GM19395 (cell line): ENCODE measurements around the gene SCAMP2.
"Not testable (repeated sequence)": the region's sequence is repeated elsewhere in the genome, so short reads cannot be mapped to it uniquely, and the experiment has no call there.

Source experiments
- ATAC-seq: cut with Tn5 transposase; IDR thresholded peaks from one replicate; pipeline ENCODE4 v1.9.1; 2021; ENCODE audit warnings: mild to moderate bottlenecking, moderate library complexity; ENCODE audit not compliant: unreplicated experiment

The SCAMP2 gene, protein sequence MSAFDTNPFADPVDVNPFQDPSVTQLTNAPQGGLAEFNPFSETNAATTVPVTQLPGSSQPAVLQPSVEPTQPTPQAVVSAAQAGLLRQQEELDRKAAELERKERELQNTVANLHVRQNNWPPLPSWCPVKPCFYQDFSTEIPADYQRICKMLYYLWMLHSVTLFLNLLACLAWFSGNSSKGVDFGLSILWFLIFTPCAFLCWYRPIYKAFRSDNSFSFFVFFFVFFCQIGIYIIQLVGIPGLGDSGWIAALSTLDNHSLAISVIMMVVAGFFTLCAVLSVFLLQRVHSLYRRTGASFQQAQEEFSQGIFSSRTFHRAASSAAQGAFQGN

DNA sequence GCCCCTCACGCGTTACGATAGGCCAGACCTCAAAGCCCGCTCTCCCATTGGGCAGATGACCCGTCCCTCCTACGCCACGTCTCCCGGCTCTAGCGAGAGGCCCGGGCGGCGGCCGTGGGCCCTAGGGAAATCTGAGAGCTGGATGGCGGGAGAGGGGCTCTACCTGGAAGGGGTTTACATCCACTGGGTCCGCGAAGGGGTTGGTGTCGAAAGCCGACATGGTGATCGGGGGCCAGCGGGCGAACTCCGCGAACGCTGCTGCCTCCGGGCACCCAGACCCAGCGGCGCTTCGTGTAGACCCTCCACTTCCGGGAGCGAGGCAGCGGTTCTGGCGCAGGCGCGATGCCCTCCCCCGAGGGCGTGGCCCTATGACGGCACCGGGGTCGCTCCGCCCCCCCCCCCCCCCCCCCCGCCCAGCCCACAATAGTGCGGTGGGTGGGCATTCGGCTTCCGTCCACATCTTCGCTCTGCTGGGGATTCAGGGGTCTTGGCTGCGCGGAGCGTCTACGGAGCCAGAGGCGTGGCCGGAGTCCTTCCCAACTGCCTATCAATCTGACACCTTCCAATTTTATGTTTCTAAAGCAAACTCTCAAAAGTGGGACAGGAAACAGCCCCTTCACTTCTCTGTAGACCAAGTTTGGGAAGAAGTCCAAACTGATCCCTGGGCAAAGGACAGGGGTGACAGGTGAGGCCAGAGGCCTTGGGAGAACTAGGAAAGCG lies at the start of gene SCAMP2:
SCAMP2 (minus strand) TSS at position 330 of the 720 bp plus-strand sequence; CDS start at position 220, 110 bp downstream.
- ATAC-seq: peak; percentile 71

DNA sequence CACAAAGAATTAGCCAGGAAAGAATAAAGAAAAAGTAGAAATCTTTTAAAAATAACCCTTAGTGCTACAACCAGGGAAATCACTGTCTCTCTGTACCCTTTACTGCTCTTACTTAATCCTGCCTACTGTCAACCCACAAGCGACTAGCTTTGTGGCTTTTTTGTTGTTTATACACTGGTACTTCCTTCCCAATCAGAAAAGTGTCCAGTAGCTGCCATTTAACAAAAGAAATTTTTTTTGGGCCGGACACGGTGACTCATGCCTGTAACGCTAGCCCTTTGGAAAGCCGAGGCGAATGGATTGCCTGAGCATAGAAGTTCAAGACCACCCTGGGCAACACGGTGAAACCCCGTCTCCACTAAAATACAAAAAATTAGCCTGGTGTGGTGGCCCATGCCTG lies 47.3 kb upstream of the SCAMP2 start:
- ATAC-seq: no peak

- no peak for ATAC-seq
Measured at GRCh38 chr15:74917676-74918075, 44.5 kb upstream of the SCAMP2 start.

- ATAC-seq: not testable (repeated sequence)
Measured at GRCh38 chr15:74913799-74914198, 40.6 kb upstream of the SCAMP2 start.

DNA sequence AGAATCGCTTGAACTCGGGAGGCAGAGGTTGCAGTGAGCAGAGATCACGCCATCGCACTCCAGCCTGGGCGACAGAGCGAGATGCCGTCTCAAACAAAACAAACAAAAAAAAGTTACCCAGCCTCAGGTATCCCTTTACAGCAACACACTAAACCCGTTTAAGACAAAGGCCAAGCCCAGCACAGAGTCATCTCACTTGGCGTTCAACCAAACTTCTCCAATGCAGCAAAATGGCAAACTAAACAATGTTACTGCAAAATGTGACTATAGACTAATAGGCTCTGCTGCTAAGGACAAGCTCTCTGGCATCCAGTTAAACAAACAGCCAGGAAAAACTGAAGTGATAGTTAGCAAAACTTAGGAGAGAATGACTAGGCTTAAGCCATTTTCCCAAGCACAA lies 39.9 kb upstream of the SCAMP2 start:
- no peak for ATAC-seq

DNA sequence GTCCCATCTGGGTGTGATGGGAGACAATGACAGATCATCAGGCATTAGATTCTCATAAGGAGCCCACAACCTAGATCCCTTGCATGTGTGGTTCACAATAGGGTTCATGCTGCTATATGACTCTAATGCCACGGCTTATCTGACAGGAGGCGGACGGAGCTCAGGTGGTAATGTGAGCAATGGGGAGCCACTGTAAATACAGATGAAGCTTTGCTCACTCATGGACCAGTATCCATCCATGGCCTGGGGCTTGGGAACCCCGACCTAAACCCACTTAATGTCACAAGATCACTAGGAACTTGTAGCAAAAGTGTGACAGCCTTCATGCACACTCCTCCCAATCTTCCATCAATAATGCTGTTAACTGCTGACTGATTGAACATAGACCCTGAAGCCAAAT lies 35.5 kb upstream of the SCAMP2 start:
- ATAC-seq: no peak

DNA sequence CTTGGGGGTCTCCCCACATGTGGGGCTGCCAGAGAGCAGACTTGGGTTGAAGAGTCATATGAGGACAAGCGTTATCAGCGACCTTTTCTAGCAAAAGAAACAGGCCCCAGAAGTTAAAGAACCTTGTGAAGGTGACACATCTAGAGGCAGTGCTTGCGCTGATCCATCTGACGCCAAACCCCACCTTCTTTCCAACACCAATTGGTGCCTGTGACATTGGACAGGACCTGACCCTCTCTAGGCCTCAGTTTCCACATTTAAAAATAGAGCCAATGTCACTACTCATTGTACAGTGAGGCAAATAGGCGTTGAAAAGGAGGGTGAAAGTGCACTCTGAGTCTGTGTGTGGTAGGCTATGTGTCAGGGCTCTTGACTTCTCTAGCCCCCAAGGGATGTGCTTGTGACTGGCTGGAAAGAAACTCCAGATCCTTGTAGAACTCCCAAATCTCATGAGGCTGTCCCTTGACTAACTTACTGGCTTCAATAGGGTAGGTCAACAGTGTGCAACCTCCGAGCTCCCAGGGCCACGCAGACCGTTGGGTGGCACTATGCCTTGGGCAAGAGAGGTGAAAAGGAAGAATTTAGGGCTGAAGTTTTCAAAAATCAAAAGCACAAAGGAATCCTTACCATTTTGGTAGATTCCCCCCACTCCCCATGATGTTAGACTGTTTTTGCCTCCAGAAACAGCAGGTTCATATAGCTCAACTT lies 34.2 kb upstream of the SCAMP2 start:
- ATAC-seq: no peak

DNA sequence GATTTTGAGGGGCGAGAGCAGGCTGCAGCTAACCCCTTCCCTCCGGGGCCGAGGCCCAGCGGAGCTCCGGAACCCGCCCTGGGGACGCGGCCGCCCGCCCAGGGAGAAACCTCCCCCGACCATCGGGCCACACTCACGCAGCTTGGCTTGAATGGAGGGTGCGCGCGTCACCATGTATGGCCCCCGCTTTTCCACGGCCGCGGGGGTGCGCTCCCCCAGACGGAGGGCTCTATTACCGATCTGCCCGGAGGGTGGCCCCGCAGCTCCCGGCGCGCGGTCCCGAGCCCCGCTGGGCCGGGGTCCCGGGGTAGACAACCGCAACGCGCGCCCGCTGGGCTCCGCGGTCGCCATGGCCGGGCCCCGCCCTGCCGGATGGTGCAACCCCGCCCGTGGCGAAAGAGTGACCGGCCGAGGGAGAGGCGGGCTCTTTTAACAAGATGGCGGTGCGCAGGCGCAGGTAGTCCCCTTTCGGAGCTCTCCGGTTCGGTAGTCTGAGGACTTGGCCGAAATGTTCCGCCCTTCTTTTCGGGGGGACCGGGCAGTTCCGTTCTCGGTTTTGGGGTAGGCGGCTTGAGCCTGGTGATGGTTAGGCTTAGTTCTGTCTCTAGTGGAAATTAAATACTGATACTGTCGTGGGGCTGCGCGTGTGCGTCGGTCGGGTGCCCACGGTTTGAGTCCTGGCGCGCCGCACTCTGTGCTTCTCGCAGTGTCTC lies 33.4 kb upstream of the SCAMP2 start, which contains the start of gene FAM219B:
FAM219B (minus strand) TSS at position 402 of the 713 bp plus-strand sequence; CDS start at position 351, 51 bp downstream.
- peak; percentile 89 for ATAC-seq

- peak; percentile 24 for ATAC-seq
Measured at GRCh38 chr15:74906067-74906449, 32.9 kb upstream of the SCAMP2 start.

DNA sequence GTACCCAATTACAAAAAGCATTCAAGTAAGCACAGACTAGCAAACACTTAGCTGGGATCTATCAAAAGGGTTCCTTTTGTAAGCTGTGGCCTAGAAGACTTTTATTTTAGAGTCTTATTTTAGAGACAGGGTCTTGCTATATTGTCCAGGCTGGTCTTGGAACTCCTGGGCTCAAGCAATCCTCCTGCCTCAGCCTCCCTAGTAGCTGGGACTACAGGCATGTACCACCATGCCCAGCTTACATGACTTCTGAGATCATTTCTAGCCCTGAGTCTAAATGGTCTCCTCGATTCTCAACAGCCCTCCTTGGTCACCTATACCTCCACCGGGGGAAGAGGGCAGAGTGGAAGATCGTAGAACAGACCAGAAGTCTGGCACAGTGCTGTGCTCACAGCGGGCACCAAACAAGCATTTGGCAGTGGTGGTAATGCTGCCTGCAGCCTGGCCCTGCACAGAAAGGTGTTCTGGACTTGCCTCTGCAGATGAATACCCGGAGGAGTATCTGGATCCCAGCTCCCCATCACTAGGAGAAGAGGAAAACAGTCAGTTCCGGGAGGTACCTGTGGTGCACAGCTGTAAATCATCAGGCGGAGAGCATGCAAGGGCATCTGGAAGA lies 31.1 kb upstream of the SCAMP2 start:
- no peak for ATAC-seq

DNA sequence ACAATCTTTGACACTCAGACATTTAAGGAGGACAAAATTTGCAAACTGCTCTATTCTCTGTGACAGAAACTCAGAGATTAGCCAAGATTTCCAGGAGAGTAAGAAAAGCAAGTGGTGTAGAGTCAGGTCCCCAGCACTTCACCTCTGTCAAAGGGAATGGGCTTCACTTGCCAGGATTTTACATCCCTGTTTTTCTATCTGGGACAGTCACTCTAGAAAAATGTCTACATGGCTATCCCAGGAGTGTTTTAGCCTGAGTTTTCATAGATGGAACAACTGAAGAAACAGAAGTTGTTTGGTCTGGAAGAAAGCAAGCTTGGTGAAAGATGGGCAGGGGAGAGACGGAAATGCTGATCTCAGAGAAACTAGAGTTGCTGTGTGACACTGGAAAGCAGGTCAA lies 30.5 kb upstream of the SCAMP2 start:
- ATAC-seq: no peak

GRCh38 chr15:74902295-74903075 lies 29.3 kb upstream of the SCAMP2 start:
- ATAC-seq: no peak

DNA sequence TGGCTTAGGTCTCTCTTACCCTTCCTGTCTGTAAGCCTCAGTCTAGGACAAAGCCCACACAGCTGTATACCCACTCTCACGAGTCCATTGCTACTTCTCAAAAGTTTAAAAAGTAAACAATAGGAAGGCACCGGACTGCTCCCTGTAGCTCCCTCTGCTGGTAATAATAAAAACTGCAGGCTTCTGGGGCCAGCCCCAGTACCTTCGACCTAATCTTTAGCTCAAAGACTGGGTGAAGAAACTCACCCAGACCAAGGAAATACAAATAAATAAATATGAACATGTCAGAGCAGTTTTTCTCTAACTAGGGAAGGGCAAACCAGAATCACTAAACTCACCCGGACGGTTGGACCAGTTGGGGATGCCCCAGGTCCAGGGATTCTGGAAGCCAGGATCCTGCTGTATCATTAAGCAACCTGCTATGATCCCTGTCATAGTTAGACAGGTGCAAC lies 28.5 kb upstream of the SCAMP2 start:
- ATAC-seq: no peak

- no peak for ATAC-seq
Measured at GRCh38 chr15:74897300-74897701, 24.1 kb upstream of the SCAMP2 start.

DNA sequence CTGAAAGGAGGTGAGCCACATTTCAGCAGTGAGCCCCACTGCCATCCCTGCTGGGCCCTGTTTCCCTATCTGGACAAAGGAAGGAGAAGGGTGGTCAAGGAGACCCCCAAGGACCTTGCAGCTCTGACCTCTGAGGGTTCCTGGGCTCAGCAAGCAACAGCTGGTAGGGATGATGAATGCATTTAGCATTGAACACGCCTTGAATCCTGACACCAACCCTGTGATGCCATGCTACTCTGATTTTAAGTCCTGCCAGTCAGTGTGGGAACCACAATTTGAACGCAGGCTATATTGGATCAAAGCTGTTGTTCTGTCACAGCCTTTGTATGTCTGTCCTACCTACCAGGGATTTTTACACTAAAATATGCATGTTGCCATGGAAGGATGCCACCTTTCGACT lies 23.2 kb upstream of the SCAMP2 start:
- ATAC-seq: no peak

DNA sequence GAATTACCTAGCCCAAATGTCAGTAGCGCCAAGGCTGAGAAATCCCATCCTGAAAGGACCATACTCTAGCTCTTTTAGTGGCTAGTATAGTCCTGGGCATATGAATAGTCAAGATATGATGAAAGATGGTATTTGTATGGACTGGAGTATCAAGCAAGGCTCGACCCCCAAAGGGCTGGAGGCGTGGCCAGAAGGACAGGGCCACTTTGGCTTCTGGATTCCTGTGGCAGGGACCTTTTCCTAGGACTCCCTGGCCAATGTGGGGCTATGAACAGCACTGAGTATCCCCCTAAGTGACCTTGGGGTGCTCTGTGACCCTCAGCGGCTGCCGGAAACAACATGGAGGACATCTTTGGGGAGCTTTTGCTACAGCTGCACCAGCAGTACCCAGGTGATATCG lies 22.7 kb upstream of the SCAMP2 start:
- ATAC-seq: no peak

GRCh38 chr15:74894383-74894782 lies 21.2 kb upstream of the SCAMP2 start:
- ATAC-seq: not testable (repeated sequence)

- no peak for ATAC-seq
Measured at GRCh38 chr15:74893627-74894026, 20.5 kb upstream of the SCAMP2 start.

DNA sequence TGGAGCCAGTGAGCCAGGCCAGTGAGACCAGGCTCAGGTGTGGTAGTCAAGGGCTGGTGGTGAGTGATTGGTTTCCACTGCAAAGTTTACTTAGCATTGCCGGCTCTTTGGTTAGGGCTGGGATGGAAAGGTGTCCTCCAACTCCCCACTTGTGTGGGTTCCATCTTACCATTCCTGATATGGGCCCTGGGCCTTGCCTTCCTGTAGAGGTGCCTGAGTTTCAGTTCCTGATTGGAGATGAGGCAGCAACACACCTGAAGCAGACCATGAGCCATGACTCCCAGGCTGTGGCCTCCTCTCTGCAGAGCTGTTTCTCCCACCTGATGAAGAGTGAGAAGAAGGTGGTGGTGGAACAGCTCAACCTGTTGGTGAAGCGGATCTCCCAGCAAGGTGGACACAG lies 19.8 kb upstream of the SCAMP2 start:
- no peak for ATAC-seq

GRCh38 chr15:74892313-74892712 lies 19.1 kb upstream of the SCAMP2 start:
- ATAC-seq: no peak
